Sigmoid colon (tissue), 7 donors: Measurements from ENCODE around the gene GPS1. TPM values are rescaled to one million over a fixed set of nuclear protein-coding genes. Genes with fewer than 3 reads are reported as not detected.

ENCODE experiments used
- DNase-seq: peaks from one replicate; pipeline ENCODE4 v3.0.0-alpha.2; 2019
- H3K27ac ChIP-seq, 4 donors: fragments of 200-600 bp; sonication (generic); one replicate each; pipeline ENCODE4 v1.5.1; 2016 to 2019; ENCODE audit warnings: mild to moderate bottlenecking in 1 of 4
- H3K27me3 ChIP-seq, 3 donors: fragments of 200-600 bp; sonication (generic); one replicate each; pipeline ENCODE4 v1.5.1; 2019; ENCODE audit warnings: mild to moderate bottlenecking in 1 of 3
- H3K36me3 ChIP-seq, 4 donors: fragments of 200-600 bp; sonication (generic); one replicate each; pipeline ENCODE4 v1.5.1; 2016 to 2019
- H3K4me1 ChIP-seq, 4 donors: fragments of 200-600 bp; sonication (generic); one replicate each; pipeline ENCODE4 v1.5.1; 2017 to 2019
- H3K4me3 ChIP-seq, 4 donors: fragments of 200-600 bp; sonication (generic); one replicate each; pipeline ENCODE4 v1.5.1; 2017 to 2019; ENCODE audit warnings: mild to moderate bottlenecking in 2 of 4, moderate library complexity in 1 of 4
- H3K9me3 ChIP-seq, 4 donors: fragments of 200-600 bp in 3 of 4; sonication (generic) in 3 of 4; one replicate each; pipeline versions ENCODE4 v1.5.1 to v1.6.1; 2013 to 2019
- EP300 ChIP-seq, 4 donors: sonication (generic); formaldehyde crosslinking; IDR thresholded peaks; one replicate each; pipeline ENCODE4 v1.6.1; 2017; ENCODE audit warnings: antibody characterized with exemption in 4 of 4
- POLR2A ChIP-seq, 2 donors: fragments of 450-650 bp; IDR thresholded peaks; one replicate each; pipeline ENCODE4 v1.6.1; 2016; ENCODE audit warnings: antibody characterized with exemption in 2 of 2, mild to moderate bottlenecking in 2 of 2, moderate library complexity in 2 of 2
- POLR2AphosphoS5 ChIP-seq, 4 donors: sonication (generic); formaldehyde crosslinking; IDR thresholded peaks; one replicate each; pipeline ENCODE4 v1.6.1; 2017; ENCODE audit warnings: antibody characterized with exemption in 4 of 4
- WGBS, 2 donors: extraction: QIAGEN DNeasy Blood & Tissue Kit; methylation state at CpG; one replicate each; pipeline ENCODE4 v1.1.7; 2013; 5-methylcytosine and 5-hydroxymethylcytosine counted together
- intact Hi-C: fragments of 100-400 bp; cut with DNase I; formaldehyde crosslinking; loops from one replicate; pipeline ENCODE4 v1.15.1; 2023
- polyA plus RNA-seq, 3 donors: library from polyadenylated mRNA; stranded (reverse); fragments of 200-250 nt; gene quantifications; one replicate each; pipeline ENCODE4 v1.2.3, GENCODE V29; 2013
- total RNA-seq, 4 donors: library from RNA; depleted of rRNA; stranded (reverse); fragments of >200 nt; gene quantifications; one replicate each; pipeline ENCODE4 v1.1.0, GENCODE V29; 2016
- TF ChIP-seq, protein P1 (sequence below), 4 experiments: fragments of 450-650 bp in 3 of 4; fragments of 200-600 bp in 1 of 4; IDR thresholded peaks; one replicate each; pipeline ENCODE4 v1.5.1; 2016 to 2019; ENCODE audit warnings: antibody characterized with exemption in 4 of 4, mild to moderate bottlenecking in 3 of 4, moderate library complexity in 2 of 4
- donor health status: healthy with polysubstance abuse.
- donor health status: Bipolar disorder and iron deficiency.
- donor health status: healthy.

Gene GPS1
- total and polyA plus RNA-seq, 7 donors = 64.6 to 83.6 (median 69.1) TPM

DNA sequence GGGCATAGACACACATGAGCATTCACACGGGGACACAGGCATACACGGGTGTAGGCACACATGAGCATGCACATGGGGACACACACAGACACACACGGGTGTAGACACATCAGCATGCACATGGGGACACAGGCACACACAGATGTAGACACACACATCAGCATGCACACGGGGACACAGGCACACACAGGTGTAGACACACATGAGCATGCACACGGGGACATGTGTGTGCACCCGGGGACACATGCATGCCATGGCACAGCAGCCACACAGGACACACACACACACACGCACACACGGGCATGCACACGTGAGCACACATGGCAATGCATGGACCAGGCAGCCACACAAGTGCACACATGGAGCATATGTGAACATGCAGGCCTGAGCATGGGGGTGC lies 9.0 kb upstream of the GPS1 start:
- H3K4me1 ChIP-seq = peaks cover 0 to 5% (median 2%) of the 10 kb centered on the region in 4 donors
- TF ChIP-seq, protein P1, sequence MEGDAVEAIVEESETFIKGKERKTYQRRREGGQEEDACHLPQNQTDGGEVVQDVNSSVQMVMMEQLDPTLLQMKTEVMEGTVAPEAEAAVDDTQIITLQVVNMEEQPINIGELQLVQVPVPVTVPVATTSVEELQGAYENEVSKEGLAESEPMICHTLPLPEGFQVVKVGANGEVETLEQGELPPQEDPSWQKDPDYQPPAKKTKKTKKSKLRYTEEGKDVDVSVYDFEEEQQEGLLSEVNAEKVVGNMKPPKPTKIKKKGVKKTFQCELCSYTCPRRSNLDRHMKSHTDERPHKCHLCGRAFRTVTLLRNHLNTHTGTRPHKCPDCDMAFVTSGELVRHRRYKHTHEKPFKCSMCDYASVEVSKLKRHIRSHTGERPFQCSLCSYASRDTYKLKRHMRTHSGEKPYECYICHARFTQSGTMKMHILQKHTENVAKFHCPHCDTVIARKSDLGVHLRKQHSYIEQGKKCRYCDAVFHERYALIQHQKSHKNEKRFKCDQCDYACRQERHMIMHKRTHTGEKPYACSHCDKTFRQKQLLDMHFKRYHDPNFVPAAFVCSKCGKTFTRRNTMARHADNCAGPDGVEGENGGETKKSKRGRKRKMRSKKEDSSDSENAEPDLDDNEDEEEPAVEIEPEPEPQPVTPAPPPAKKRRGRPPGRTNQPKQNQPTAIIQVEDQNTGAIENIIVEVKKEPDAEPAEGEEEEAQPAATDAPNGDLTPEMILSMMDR (IDR thresholded peaks at IDR 0.05) = no peak
- no peak for TF ChIP-seq POLR2AphosphoS5 (IDR thresholded peaks at IDR 0.05)
- TF ChIP-seq EP300 (IDR thresholded peaks at IDR 0.05) = no peak
- no peak for TF ChIP-seq POLR2A (IDR thresholded peaks at IDR 0.05)
- no peak for DNase-seq
- H3K36me3 ChIP-seq = peaks cover 0 to 9% (median 2%) of the 10 kb centered on the region in 4 donors
- intact Hi-C loops = no loop called here
- no peak overlapping the region for H3K4me3 ChIP-seq
- 89 to 90% methylated on average over 9 of the region's 9 CpGs for WGBS, 2 donors
- H3K27ac ChIP-seq = no peak overlapping the region
- no peaks in the 10 kb centered on the region for H3K27me3 ChIP-seq
- H3K9me3 ChIP-seq = no peaks in the 10 kb centered on the region

DNA sequence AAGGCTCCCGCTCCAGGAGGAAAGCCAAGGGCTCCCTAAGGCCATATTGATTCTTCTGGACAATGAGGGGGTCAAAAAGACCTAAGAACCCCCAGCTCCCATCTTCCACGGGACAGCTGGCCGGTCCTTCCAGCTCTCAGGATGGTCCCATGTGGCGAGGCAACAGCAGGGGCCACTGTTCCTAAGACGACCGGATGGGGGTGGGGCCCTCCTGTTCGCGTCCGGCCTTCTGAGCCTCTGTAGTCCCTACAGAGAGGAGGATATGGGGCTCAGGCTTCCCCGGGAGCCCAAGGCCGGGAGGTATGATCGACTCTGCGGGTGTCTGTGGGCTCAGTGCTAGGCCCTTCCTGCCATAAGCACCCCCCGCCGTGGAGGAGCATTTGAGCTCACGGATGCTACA lies 8.2 kb upstream of the GPS1 start:
- Histone ChIP-seq H3K4me1 (no peaks in the 10 kb centered on the region), H3K27me3 (no peaks in the 10 kb centered on the region), H3K9me3 (no peaks in the 10 kb centered on the region), H3K36me3 (peaks cover 0 to 18% (median 3%) of the 10 kb centered on the region in 4 donors), H3K27ac (no peak overlapping the region), H3K4me3 (no peak overlapping the region)
- no peak for DNase-seq
- intact Hi-C loops = no loop called here
- 84 to 88% methylated on average over 16 of the region's 16 CpGs for WGBS, 2 donors
- TF ChIP-seq, protein P1 (IDR thresholded peaks at IDR 0.05) = no peak
- TF ChIP-seq EP300 (IDR thresholded peaks at IDR 0.05) = no peak
- no peak for TF ChIP-seq POLR2A (IDR thresholded peaks at IDR 0.05)
- no peak for TF ChIP-seq POLR2AphosphoS5 (IDR thresholded peaks at IDR 0.05)

DNA sequence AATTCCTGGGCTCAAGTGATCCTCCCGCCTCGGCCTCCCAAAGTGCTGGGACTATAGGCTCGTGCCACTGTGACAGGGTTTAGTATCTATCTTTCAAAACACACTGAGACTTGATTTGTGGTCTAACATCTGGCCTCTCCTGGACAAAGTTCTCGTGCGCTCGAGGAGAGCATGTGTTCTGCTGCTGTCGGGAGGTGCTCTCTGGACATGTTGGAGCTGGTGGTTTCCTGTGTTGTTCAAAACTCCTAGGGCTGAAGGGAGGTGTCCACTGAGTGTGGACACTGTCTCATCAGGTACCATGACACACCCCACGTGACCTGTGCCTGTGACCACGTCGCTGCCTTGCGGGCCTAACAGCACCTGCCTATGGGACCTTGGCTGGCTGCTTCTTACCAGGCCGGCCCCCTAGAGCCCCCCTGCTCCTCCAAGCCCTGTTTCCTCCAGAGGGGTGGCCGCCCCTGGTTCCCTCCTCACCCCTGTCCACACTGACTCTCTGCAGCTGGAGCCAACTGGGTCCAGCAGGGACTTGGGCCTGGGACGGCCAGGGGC lies 5.7 kb upstream of the GPS1 start:
- Histone ChIP-seq H3K9me3 (no peaks in the 10 kb centered on the region), H3K4me3 (no peak overlapping the region), H3K4me1 (peaks cover 0 to 18% (median 14%) of the 10 kb centered on the region in 4 donors), H3K36me3 (peaks cover 0 to 37% (median 6%) of the 10 kb centered on the region in 4 donors), H3K27ac (no peak overlapping the region), H3K27me3 (no peaks in the 10 kb centered on the region)
- WGBS, 2 donors = 82 to 85% methylated on average over 14 of the region's 14 CpGs
- intact Hi-C loops = no loop called here
- TF ChIP-seq, protein P1 (IDR thresholded peaks at IDR 0.05) = no peak
- TF ChIP-seq EP300 (IDR thresholded peaks at IDR 0.05) (no peak), POLR2AphosphoS5 (IDR thresholded peaks at IDR 0.05) (no peak), POLR2A (IDR thresholded peaks at IDR 0.05) (no peak)
- no peak for DNase-seq

DNA sequence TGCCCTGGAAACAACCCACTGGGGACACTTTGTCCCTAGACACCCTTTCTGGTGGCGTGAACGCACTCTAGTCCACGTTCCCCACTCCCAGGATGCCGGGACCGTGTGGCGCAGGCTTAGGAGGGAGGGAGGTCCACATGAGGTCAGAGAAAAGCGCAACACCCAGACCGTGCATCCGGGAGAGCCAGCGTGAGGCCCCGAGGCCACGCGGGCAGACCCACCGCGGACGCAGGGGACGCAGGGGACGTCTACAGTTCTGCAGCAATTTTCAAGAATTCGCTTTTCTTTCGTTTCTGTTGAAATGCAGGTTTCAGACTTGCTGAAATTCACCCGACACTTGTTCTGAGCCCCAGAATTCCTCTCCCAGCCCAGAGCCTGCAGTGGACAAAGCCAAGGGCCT lies 4.8 kb upstream of the GPS1 start:
- Histone ChIP-seq H3K36me3 (peaks cover 0 to 37% (median 6%) of the 10 kb centered on the region in 4 donors), H3K4me1 (peaks cover 0 to 21% (median 16%) of the 10 kb centered on the region in 4 donors), H3K27me3 (no peaks in the 10 kb centered on the region), H3K27ac (no peak overlapping the region), H3K4me3 (no peak overlapping the region), H3K9me3 (no peaks in the 10 kb centered on the region)
- intact Hi-C loops = no loop called here
- no peak for DNase-seq
- 93% methylated on average over 21 of the region's 21 CpGs for WGBS, 2 donors
- TF ChIP-seq, protein P1 (IDR thresholded peaks at IDR 0.05) = no peak
- TF ChIP-seq POLR2A (IDR thresholded peaks at IDR 0.05) (no peak), EP300 (IDR thresholded peaks at IDR 0.05) (no peak), POLR2AphosphoS5 (IDR thresholded peaks at IDR 0.05) (no peak)

DNA sequence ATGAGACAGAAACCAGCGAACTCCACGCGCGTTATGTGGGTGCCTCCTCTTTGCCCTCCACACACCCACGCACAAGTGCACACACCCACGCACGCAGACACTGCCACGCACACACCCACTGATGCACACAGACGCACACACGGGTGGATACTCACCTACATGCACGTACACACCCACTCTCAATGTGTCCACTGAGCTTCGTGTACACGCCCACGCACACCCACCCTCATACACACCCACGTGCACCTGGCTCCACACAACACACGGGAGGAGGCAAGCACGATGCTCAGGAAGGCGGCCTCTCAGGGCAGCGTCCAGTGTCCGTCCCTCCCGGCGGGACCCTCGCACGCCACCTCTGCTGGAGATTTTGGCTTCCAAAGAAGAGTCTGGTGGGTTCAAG lies 4.3 kb upstream of the GPS1 start:
- no peak for DNase-seq
- TF ChIP-seq POLR2A (IDR thresholded peaks at IDR 0.05) (no peak), POLR2AphosphoS5 (IDR thresholded peaks at IDR 0.05) (no peak), EP300 (IDR thresholded peaks at IDR 0.05) (no peak)
- TF ChIP-seq, protein P1 (IDR thresholded peaks at IDR 0.05) = no peak
- Histone ChIP-seq H3K27me3 (no peaks in the 10 kb centered on the region), H3K27ac (no peak overlapping the region), H3K9me3 (no peaks in the 10 kb centered on the region), H3K4me1 (peaks cover 0 to 24% (median 18%) of the 10 kb centered on the region in 4 donors), H3K36me3 (peaks cover 0 to 37% (median 6%) of the 10 kb centered on the region in 4 donors), H3K4me3 (no peak overlapping the region)
- 83 to 88% methylated on average over 24 of the region's 24 CpGs for WGBS, 2 donors
- intact Hi-C loops = no loop called here
